GM18508 (cell line): ENCODE results near the gene TBC1D23.
"Not testable (repeated sequence)": the region's sequence is repeated elsewhere in the genome, so short reads cannot be mapped to it uniquely, and the experiment has no call there.

Source experiments
- ATAC-seq: cut with Tn5 transposase; IDR thresholded peaks from one replicate; pipeline ENCODE4 v1.9.1; 2021; ENCODE audit warnings: moderate number of reproducible peaks; ENCODE audit not compliant: insufficient read depth, unreplicated experiment

The TBC1D23 gene

DNA sequence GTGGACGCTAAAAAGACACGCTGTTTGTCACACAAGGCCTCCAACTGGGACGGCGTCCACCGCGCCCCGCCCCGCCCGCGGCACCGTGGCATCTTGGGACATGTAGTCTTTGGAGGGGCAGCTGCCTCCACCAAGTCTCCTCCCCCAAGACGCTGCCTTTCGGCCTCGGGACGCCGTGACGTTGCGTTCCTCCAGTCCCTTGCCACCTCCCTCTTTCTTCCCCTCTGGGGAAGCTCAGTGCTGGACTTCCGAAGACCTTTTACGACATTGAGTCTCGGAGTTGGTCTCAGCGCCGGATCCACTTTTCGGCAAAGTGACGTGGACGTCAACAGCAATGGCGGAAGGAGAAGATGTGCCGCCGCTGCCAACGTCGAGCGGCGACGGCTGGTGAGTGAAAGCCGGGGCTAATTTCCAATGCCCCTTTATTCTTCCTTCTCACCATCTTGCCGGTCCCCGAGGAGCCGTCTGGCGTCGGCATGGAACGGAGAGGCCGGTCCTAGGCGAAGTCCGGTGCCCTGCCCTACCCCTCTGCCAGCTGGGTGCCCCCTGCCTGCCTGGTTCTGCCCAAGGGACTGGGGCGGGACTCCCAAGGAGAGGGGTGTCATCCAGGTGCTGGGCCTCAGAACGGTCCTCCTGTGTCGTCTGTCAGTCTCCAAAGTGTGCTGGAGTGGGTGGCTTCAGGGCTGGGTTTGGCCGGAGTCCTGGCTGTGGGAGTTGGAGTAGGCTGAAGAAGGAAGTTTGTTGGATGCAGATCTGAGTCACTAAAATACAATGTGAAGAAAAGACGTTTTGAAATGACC, at the start of gene TBC1D23:
Gene TBC1D23 (plus strand): TSS at position 308 of the 800 bp plus-strand sequence. CDS start 27 bp downstream, at position 335.
- ATAC-seq, result peak; percentile 99

DNA sequence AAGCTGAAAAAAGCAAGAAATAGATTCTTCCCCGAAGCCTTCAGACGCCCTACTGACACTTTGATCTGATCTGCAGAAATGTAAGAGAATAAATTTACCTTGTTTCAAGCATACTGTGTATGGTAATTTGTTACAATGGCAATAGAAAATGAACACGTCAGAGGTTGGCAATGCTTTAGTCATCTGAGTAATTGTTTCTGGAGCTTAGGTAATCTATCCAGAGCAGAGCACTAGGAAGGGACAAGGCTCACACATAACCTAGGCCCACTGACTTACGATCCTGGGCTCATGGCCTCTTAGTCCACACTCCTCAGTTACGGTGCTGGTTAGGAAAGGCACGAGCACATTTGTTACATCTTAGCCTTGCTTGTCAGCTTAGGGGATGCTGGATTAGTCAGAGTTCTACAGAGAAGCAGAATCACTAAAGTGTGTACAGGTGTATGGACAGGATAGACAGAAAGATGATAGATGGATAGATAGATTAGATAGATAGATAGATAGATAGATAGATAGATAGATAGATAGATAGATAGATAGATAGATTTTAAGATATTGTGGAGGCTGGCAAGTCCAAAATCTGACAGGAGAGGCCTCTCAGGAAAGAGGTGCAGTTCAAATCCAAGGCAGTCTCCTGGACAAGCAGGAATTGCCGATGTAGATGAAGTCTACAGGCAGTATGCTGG, 46.8 kb upstream of the TBC1D23 start:
- ATAC-seq, result no peak

DNA sequence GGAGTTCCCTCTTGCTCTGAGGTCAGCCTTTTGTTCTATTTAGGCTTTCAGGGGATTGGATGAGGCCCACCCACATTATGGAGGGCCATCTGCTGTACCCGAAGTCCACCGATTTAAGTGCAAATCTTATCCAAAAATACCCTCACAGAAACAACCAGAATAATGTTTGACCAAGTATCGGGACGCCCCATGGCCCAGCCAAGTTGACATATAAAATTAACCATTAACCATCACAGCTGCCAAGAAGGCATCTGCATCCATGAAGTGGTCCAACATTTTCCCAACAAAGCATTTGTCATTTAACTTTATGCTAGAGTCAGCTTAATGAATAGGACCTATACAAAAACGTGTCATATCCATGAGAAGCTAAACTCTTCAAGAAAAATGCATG, 46.2 kb upstream of the TBC1D23 start:
- no peak for ATAC-seq

DNA sequence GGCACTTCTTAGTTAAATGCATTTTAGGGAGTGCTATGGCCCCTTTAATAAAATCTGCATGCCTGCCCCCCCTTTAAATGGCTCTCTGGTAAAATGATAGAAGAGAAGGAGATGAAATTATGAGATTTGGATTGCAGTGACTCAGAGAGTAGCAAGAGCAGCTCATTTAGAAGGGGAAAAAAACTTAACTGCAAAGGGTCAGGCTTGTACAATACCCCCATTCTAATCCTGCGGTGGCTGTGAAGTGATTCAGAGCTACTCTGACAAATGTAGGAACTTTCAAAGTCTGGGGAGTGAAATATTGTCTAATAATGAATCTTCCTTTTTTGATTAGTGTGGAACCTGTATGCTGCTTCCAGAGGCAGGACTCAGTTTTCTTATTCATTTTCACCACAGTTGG, 44.1 kb upstream of the TBC1D23 start:
- no peak for ATAC-seq

DNA sequence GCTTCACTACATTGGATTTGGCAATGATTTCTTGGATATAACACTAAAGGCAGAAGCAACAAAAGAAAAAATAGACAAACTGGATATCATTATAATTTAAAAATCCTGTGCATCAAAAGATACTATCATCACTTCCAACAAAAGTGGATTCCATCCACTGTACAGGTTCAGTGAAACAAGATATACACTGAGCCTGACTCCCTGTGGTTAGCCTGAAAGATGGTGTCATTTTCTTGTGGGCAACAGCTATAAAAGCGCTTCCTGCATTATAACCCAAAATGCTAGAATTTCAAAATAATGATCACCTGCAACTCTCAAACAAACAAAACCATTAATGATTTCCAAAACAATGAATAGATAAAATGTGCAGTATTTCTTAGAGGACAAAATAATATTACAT, 39.6 kb upstream of the TBC1D23 start:
- ATAC-seq, result no peak

DNA sequence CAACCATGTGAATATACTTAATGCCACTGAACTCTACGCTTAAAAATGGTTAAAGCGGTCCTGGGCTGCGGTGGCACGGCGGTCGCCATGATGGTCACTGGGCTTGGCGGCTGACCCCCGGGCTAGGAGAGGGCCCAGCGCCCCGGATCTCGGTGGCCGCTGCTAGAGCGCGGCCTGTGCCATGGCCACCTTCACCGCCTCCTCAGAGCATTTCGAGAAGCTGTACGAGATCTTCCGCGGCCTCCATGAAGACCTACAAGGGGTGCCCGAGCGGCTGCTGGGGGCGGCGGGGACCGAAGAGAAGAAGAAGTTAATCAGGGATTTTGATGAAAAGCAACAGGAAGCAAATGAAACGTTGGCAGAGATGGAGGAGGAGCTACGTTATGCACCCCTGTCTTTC, 35.6 kb upstream of the TBC1D23 start:
- no peak for ATAC-seq

DNA sequence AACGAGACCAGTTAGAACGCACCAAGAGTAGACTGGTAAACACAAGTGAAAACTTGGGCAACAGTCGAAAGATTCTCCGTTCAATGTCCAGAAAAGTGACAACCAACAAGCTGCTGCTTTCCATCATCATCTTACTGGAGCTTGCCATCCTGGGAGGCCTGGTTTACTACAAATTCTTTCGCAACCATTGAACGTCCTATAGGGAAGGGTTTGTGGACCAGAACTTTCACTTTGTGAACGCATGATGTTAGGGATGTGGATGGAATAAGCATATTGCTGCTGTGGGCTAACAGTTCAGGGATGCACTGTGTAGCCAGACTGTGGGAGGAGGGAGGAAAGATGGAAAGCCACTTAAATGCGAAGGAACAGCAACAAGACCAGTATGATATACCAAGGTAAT, 34.9 kb upstream of the TBC1D23 start:
- ATAC-seq, result no peak

DNA sequence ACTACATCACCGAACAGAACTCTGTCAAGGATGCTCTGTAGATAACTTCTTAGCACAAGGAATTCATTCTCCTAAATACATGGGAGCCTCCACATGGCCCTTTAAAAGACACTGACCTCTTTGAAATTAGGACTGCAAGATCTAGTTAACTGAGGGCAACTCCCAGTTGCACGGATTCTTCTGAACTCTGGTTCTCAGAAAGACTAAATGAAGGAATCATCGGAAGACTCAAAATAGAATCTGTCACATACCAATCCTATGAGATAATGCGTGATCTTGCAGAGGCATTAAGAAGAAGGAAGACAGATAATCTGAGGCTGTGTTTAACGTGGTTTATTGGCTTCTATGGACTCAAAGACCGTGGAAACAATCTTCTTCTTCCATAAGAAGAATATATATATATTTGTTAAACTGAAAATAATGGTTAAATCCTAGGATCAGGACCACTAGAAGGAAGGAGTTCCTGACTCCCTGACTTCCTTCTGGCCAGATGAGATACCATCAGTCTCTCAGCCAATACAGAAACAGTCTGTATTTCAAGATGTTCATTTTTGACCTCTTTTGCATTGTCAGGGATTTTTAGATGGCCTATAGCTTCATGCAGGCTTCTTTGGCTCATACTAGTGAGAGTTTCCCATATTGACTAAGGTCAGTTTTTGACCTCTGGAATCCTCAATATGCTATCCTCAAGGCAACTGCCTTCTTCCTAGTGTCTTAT, 33.9 kb upstream of the TBC1D23 start:
- no peak for ATAC-seq

DNA sequence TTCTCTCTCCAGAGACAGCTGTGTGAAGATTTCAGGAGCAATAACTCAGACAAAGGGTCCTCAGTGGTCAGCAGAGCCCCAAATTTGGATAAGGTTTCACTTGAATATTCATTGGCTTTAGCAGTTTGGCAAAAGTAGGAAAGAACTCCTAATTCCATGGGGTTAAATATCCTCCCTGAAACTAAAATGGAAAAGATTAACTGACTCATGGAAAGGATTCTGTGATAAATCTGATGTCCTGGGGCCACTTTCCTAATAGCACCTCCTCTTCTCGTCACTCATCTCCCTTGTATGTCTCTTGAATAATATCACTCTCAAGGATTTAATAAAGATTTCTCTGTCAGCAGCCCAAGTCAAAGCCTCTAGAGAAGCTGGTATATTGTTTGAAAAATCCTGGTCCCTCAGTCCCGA, 33.3 kb upstream of the TBC1D23 start:
- no peak for ATAC-seq

DNA sequence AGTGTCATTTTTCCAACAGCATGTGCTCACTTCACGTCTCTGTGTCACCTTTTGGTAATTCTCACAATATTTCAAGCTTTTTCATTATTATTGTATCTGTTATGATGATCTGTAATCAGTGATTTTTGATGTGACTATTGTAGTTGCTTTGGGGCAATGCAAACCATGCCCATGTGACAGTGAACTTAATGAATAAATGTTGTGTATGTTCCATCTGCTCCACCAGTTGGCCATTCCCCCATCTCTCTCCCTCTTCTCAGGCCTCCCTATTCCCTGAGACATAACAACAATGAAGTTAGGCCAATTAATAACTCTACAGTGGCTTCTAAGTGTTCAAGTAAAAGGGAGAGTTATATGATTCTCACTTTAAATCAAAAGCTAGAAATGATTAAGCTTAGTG, 32.5 kb upstream of the TBC1D23 start:
- ATAC-seq, result no peak

DNA sequence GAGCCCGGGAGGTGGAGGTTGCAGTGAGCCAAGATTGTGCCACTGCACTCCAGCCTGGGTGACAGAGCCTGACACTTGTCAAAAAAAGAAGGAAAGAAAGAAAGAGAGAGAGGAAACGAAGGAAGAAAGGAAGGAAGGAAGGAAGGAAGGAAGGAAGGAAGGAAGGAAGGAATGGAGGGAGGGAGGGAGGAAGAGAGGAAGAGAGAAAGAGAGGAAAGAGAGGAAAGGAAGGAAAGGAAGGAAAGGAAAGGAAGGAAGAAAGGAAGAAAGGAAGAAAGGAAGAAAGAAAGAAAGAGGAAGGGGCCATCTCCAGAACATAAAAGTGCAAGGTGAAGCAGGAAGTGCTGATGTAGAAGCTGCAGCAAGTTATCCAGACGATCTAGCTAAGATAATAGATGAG, 31.6 kb upstream of the TBC1D23 start:
- not testable (repeated sequence) for ATAC-seq

DNA sequence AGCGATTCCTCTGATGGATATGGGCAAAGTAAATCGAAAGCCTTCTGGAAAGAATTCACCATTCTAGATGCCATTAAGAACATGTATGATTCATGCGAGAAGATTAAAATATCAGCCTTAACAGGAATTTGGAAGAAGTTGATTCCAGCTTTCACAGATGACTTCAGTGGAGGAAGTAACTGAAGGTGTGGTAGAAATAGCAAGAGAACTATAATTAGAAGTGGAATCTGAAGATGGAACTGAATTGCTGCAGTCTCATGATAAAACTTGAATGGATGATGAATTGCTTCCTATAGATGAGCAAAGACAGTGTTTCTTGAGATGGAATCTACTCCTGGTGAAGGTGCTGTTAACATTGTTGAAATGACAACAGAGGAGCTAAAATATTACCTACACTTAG, 30.1 kb upstream of the TBC1D23 start:
- no peak for ATAC-seq

DNA sequence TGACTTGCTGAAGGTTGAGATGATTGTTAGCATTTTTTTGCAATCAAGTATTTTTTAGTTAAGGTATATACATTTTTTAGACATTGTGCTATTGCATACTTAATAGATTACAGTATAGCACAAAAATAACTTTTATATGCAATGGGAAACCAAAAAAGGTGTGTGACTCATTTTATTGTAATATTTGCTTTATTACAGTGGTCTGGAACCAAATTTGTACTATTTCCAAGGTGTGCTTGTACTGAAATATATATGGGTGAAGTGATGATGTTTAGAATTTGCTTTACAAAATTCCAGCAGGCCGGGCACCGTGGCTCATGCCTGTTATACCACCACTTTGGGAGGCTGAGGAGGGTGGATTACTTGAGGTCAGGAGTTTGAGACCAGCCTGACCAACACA, 29.1 kb upstream of the TBC1D23 start:
- no peak for ATAC-seq

DNA sequence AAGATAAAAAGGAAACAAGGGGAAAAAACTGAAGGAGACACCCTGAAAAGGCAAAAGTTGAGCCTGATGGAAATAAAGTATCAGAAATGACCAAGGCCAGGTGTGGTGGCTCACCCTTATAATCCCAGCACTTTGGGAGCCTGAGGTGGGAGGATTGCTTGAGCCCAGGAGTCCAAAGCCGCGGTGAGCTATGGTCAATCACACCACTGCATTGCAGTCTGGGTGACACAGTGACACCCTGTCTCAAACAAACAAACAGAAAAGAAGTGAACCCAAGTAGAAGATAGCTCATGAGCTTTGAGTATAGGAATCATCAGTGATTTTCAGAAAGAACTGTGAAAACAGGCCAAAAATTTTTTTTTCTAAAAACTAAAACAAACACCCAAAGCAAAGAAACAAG, 26.4 kb upstream of the TBC1D23 start:
- ATAC-seq, result no peak

DNA sequence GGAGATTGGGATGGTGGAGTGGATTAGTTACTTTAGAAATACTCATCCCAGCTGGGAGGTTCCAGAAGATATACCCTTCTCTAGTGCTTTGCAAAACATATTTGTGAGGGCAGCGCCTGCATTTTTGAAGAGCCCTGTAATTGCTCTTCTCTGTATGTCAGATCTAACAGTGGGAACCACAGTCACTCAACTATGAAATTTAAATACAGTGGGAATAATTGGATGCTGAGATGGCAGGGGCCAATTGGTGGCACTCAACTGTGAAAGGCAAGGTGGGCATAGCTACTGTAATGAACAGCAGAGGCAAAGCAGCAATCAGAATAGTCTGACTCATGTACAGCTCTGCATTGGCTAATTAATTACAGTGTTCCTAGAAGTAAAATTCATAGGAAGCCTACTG, 22.2 kb upstream of the TBC1D23 start:
- no peak for ATAC-seq

DNA sequence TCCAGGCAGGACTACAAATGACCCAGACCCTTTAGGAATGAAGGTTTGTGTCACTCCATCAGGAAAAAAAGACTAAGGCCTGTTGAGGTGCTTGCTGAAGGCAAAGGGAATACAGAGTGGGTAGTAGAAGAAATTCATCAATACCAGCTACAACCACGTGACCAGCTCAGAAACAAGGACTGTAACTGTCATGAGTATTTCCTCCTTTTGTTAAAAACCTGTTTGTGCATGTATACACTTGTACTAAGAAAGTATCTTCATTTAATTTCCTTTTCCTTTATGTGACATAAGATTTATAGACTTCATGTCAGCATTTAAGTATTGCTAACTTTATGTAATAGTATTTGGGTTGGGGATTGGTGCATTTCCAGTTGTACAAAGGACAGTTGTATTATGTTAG, 18.3 kb upstream of the TBC1D23 start:
- ATAC-seq, result not testable (repeated sequence)

DNA sequence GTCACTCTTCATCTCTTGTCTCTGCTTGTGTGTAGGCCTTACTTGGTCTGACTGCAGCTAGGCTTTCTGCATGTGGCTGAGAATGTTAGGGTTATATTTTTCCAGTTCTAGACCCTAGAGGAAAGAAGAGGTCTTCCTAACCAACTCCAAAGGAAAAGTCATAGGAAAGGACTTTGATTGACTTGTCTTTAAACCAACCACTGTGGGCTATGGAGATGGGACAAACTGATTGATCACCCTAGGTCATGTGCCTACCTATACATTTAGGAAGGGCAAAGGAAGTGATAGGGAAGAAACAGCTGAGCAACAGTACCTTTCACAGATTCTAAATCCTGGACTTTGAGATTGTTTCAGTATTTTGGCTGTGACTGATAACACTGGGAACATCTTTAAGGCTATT, 16.5 kb upstream of the TBC1D23 start:
- no peak for ATAC-seq

DNA sequence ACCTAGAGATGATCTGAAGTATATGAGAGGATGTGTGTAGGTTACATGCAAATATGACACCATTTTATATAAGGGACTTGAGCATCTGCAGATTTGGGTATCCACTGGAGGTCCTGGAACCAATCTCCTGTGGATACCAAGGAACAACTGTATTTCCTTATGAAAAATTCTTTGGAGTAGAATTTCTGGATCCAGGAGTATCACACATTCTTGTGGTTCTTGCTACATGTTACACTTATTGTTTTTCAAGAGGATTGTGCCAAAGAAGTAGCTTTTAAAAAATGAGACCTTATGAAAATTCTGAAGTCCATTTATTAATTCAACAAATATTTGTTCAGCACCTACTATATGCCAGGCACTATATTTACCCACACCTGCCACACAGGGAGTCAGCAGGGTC, 15.7 kb upstream of the TBC1D23 start:
- no peak for ATAC-seq

DNA sequence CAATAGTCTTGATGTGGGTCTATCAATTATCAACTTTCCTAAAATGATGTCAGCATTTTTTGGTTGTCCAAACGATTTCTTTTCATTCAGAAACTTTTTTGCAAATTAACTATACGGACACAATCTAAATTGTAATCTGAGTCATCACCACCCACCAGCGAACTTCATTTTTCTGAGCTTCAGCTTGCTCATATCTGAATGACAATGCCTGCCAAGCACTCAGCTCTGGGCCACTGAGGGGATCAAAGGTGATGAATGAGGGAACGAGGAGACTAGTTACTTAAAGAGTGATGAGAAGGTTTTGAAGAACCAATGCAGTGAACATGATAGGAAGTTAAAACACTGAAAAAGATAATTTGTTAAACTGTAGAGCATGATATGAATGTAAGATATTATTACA, 14.9 kb upstream of the TBC1D23 start:
- no peak for ATAC-seq

DNA sequence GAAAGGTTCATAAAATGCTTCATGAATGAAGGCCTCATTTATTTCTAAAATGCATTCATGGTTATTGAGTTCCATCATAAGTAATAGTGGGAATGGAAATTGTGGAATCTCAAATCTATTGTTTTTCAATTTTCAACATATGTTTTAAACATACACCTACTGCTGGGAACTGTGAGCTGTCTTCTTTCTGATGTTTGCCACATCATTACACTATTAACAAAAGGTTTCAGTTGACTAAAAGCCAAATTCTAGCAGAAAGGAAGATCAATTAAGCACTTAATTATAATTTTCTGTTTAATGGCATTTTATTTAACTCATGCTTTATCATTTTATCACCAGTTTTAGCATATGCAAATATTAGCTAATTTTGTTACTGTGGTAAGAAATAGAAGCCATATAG, 13.8 kb upstream of the TBC1D23 start:
- ATAC-seq, result no peak

DNA sequence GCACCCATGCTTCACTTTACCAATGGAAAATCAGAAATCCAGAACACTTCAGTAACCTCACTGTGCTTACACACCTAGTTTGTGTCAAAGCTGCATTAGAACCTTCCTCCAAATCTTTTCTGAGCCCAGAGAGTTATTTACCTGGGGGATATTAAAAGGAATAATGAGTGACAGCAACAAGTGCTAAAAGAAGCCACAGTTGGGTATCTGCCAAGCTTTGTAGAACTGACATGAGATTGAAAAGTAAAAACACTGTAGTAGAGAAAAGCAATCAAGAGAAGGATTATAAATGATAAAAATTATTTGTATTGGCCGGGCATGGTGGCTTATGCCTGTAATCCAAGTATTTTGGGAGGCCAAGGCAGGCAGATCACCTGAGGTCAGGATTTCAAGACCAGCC, 8.8 kb upstream of the TBC1D23 start:
- ATAC-seq, result no peak
